ENCODE results near the gene CEBPE.
"Not testable (repeated sequence)": the region's sequence is repeated elsewhere in the genome, so short reads cannot be mapped to it uniquely, and the experiment has no call there.

Gene CEBPE

GRCh38 chr14:23119363-23120327 lies 590 bp upstream of the CEBPE start:
- no peak for DNase-seq

GRCh38 chr14:23117371-23118020 lies 1.6 kb downstream of the CEBPE start:
- no peak for DNase-seq

DNA sequence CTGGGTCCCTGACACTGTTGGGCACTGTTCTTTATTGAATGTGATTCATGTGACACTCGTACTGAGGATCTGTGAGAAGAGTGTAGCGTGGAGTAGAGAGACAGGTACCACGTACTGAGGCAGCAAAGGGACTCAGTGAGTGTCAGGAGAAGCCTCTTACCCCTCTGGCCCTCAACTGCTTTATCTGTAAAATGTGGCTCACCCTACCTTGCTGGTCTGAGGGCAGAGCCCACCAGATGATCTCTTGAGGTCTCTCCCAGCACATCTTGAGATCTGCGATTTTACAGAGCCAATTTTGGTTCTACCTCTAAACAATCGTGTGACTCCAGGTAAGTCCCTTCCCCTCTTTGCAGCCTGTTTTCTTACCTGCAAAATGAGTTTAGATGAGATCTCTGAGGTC lies 3.1 kb downstream of the CEBPE start:
- no peak for DNase-seq

DNA sequence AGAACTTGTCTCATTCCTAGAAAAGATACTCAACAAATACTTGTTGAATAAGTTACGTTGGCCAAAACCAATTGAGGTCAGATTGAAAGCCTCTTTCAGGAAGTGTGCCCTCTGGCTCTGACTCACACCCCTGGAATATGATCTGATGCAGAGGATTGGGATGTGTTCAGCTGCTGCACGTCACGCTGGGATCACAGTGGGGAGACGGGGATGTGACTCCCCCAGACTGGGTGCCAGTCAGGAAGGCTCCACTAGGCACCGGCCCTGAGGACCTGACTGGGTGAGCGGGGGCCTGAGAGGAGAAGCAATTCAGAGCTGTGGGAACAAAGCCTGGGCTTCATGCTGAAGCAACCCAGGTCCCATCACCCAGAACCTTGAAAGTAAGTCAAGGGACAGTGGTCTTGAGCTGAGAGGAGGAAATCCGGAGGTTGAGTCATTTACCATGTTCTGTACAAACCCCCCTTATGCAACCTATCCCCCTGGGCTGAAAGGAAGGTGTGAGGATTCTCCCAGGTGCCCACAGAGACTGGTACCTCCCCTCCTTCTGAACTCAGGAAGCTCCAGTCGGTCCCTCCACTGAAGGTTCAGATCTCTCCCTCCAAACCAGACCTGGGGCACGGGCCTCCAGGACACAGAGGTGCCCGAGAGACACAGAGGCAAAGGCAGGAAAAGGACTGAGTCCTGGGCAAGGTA lies 3.9 kb downstream of the CEBPE start:
- peak; percentile 98 for DNase-seq

DNA sequence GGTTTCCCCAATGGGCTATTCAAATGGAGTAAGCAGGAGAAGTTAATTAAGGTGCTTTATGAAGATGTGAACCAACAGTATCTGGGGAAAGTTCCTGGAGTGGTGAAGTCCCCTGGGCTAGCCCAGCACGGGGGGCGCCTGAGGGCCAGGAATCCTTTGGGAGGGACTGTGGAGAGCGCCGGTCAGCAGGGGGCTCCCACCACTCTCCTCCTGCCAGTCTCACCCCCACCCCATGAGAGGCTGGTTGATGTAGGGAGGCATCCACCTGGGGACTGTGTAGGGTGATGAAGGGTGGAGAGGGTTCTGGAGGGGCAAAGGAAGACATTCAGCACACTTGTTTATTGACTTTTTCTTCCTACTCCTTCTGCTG lies 4.4 kb downstream of the CEBPE start:
- no peak for DNase-seq

GRCh38 chr14:23114120-23114458 lies 5.0 kb downstream of the CEBPE start:
- no peak for DNase-seq

GRCh38 chr14:23113431-23114119 lies 5.5 kb downstream of the CEBPE start:
- no peak for DNase-seq

DNA sequence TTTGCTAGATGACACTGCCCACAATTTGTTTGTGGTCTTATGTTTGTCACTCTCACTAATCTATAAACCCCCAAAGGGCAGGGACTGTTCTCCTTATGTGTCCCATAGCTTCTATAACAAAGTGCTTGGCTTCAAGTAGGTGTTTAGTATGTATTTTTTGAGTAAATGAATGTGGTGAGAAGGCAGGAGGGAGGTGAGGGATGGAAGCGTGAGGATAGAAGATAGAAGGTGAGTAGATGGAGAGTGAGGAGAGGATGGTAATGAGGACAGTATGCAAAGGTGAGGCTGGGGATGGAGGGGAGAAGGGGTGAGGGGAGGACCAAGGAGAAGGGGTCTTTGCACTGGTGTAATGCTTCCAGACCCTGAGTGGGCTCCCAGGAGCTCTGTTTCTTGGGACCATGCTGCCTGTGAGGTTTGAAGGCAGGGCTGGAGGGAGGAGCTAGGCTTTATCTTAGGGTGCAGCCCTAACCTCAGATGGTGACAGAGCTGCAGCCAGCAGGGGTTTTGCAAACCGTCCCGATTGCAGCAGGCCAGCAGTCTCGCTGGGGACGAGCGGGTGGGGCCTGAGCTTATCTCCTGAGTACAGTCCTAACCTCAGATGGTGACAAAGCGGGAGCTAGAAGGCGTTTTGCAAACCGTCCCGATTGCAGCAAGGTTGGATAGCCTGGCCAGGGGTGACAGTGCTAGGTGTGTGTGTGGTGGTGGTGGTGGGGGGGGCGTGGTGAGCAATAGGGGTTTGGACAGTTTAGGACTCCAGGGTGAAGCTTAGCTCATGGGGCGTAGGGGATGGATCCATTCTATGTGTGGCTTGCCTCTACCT lies 6.5 kb downstream of the CEBPE start:
- no peak for DNase-seq

DNA sequence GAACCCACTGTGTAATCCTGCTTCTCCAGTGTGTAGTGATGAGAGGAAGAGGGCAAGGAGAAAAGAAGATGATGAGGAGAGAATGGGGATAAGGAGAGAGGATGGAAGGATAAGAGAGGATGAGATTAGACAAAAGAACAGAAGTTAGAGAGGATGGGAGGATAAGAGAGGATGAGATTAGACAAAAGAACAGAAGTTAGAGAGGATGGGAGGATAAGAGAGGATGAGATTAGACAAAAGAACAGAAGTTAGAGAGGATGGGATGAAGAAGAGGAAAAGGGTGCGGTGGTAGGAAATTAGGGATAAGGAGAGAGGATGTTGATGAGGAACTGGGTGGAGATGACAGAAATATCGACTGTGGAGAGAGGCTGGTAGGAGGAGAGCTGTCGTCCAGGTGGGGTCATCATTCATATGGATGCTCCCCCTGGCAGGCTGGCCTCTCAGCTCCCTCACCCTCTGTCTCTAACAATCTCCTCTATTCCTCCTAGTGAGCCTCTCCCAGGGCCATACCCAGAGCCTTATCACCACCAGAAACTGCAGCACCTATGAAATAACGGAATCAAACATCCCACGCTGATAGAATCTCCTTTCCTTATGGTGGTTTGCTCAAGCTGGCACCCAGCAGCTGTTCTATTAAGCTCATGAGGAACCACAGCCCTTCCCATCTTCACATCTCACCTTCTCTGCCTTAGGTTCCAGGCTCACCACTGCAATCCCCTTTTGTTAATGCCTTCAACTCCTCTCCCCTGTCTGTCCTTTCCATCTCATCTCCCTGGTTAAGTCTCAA lies 8.3 kb downstream of the CEBPE start:
- DNase-seq: no peak

GRCh38 chr14:23109769-23110168 lies 9.3 kb downstream of the CEBPE start:
- DNase-seq: no peak

- not testable (repeated sequence) for DNase-seq
Measured at GRCh38 chr14:23108169-23108568, 10.9 kb downstream of the CEBPE start.

DNA sequence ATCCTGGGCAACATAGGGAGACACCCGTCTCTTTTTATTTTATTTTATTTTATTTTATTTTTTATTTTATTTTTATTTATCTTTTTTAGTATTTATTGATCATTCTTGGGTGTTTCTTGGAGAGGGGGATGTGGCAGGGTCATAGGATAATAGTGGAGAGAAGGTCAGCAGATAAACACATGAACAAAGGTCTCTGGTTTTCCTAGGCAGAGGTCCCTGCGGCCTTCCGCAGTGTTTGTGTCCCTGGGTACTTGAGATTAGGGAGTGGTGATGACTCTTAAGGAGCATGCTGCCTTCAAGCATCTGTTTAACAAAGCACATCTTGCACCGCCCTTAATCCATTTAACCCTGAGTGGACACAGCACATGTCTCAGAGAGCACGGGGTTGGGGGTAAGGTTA lies 11.4 kb downstream of the CEBPE start:
- DNase-seq: not testable (repeated sequence)

DNA sequence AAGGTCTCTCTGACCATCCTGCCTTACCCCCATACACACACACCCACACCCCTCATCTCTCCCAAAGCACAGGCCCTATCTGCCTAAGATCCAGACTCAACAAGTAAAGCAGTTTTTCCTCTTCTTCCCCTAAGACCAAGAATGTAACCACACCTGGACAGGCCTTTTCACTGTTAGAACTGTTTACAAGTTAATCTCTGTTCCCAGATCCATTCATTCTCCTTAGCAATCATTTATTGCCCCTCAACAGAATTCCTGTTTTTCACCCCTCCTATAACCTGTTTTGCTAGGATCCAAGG lies 12.4 kb downstream of the CEBPE start:
- no peak for DNase-seq

DNA sequence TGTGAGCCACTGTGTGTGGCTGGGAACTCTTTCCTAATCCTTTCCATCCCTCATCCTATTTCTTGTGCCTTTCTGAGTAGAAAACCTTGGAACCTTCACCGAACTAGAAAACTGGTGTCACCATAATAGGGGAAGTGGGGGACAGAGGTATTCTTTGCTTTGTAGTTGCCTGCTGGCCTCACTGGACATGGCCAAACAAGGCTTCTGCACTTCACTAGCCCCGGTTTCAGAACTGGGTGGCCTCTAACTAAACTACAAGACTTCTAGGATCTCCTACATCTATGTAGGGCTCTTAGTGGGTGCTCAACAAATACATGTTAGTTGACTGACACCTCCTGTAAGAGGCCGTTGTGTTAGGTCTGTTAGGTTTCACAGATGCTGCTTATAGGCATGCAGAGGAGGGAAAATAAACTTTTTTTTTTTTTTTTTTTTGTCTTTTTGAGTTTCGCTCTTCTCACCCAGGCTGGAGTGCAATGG lies 13.7 kb downstream of the CEBPE start:
- no peak for DNase-seq

DNA sequence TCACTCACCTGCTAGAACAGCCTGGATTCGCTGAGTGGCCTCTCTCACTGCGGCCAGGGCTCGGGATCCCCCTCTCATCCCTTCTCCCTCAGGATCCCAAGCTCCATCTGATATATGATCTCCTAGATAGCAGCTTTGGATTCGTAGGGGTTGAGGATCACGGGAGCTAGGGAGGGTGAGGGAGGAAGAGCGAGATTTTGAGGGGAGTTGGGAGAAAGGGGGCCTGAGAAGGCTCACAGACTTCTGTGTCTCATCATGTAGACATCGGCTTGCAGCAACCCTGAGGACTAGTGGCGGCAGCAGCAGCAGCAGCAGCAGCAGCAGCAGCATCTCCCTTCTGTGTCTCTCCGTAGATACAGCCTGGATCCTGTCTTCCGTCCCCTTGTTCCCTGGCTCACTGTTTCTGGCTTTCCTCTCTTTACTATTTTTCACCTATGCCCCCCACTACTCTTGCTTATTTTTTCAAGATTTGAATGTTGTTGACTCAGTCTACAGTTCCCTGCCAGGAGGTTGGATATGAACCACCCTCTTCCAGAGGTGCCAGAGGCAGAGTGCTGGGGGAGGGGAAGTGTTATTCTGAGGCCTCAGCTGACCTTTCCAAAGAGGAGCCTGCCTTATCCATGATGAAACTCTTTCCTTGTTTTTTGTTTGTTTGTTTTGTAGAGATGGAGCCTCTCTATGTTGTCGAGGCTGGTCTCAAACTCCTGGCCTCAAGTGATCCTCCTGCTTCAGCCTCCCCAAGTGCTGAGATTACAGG lies 14.3 kb downstream of the CEBPE start, which contains the start of gene CIROP:
TSS of gene CIROP (minus strand) at position 399 of the 757 bp plus-strand sequence. CDS start at position 330, 69 bp downstream.
- DNase-seq: no peak

DNA sequence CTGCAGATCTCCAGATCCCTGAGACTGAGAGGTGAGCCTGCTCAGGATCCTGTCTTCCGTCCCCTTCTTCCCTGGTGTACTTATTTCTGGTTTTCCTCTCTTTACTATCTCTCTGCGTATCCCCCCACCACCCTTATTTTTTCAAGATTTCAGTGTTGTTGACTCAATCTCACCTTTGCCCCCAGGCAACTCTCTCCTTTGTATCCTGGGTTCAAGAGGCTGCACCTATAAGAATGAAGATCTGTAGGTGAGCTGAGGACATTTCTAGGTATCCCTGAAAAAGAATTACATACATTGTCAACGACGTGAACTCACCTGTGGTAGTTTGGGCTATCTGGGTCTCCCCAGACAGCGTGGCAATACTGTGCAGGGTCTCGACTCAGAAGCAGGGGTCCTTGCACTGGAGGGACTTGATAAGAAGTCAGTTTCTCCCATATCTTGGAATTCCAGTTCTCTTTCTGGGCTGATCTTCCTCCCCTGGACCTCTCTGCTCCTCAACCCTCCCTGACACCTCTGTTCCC lies 14.9 kb downstream of the CEBPE start:
- DNase-seq: no peak

DNA sequence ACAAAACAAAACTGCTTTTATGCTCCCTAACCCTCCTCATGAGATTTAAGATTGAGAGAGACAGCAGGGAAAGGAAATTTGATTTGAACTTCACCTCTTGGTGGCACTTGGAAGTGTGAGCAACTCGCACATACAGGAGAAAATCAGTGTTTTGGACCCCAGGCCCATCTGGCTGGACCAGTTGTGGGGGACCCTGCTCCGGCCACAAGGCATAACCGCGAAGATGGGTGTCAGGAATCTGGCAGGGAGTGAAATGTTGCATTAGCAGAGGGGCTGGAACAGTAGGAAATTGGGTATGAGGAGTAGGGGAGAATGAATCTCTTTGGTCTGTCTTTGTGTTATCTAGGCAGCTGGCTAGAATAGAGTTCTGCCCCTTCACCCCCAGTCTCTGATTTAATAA lies 15.5 kb downstream of the CEBPE start:
- no peak for DNase-seq

- DNase-seq: no peak
Measured at GRCh38 chr14:23102801-23103200, 16.3 kb downstream of the CEBPE start.

DNA sequence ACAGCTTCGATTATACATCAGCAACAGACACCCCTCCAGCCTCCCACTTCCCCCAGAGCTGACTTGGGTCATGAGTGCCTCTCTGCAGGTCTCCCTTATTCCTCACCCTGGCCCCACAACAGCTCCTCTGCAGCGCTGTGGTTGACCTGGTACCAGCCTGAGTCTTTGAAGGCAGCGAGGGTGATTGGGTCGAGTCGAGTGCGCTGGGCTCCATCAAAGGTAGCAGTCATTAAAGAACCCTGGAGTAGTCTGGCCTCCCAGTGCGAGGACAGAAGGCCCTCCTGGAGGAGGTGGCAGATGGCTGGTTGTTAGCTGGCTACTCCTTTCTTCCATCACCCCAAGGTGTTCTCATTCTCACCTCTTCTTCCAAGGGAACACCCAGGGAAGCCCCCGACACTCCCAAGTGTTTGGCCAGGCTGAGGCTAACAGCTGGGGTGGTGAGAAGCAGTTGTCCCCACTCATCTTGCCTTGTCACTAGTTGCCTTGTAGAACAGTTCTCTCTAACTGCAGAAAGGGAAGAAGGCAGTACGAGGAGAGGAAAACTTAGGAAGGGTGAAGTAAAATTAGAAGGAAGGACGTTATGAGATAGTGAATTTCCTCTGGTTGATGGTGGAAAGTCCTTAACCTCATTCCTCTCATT lies 16.9 kb downstream of the CEBPE start:
- DNase-seq: no peak

Data from HCEC 1CT (cell line).